ENCODE data around the gene CALN1. TPM values are rescaled to one million over a fixed set of nuclear protein-coding genes. Genes with fewer than 3 reads are reported as not detected.

The CALN1 gene
- total RNA-seq, 2 experiments from 2014 or later: 0.32 TPM; not detected in 1

- Mint-ChIP-seq H3K27ac (no peak overlapping the region), H3K36me3 (ENCODE audit: low read depth) (no peaks in the 10 kb centered on the region), H3K27me3 (ENCODE audit: low read depth) (no peaks in the 10 kb centered on the region), H3K4me3 (no peak overlapping the region), H3K4me1 (ENCODE audit: low read depth) (no peaks in the 10 kb centered on the region), H3K9me3 (peaks cover 14% of the 10 kb centered on the region)
- intact Hi-C loops (cut with micrococcal nuclease): no loop called here
- CTCF ChIA-PET: no interaction called here
- no peak for DNase-seq
Measured at GRCh38 chr7:72032934-72033333, 379.2 kb downstream of the CALN1 start.

- CTCF ChIA-PET: no interaction called here
- Mint-ChIP-seq H3K27me3 (ENCODE audit: low read depth) (no peaks in the 10 kb centered on the region), H3K36me3 (ENCODE audit: low read depth) (no peaks in the 10 kb centered on the region)
Measured at GRCh38 chr7:72030994-72031667, 381.0 kb downstream of the CALN1 start.

GRCh38 chr7:72028267-72028666 lies 383.9 kb downstream of the CALN1 start:
- Mint-ChIP-seq H3K9me3 (peaks cover 10% of the 10 kb centered on the region), H3K36me3 (ENCODE audit: low read depth) (no peaks in the 10 kb centered on the region), H3K27ac (no peak overlapping the region), H3K4me1 (ENCODE audit: low read depth) (no peaks in the 10 kb centered on the region), H3K27me3 (ENCODE audit: low read depth) (no peaks in the 10 kb centered on the region), H3K4me3 (no peak overlapping the region)
- CTCF ChIA-PET: no interaction called here
- intact Hi-C loops (cut with micrococcal nuclease): no loop called here
- no peak for DNase-seq

More at GRCh38 chr7:72030994-72031667, 381.0 kb downstream of the CALN1 start:
- H3K4me3 Mint-ChIP-seq: no peak overlapping the region
- intact Hi-C loops (cut with micrococcal nuclease): no loop called here
- H3K9me3 Mint-ChIP-seq: peaks cover 12% of the 10 kb centered on the region
- no peaks in the 10 kb centered on the region for H3K4me1 Mint-ChIP-seq (ENCODE audit: low read depth)
- H3K27ac Mint-ChIP-seq: no peak overlapping the region
- DNase-seq: no peak

GRCh38 chr7:72025381-72025960 lies 386.7 kb downstream of the CALN1 start:
- no peaks in the 10 kb centered on the region for H3K4me1 Mint-ChIP-seq (ENCODE audit: low read depth)
- H3K27ac Mint-ChIP-seq: no peak overlapping the region
- no peak for DNase-seq
- intact Hi-C loops (cut with micrococcal nuclease): no loop called here
- H3K36me3 Mint-ChIP-seq (ENCODE audit: low read depth): no peaks in the 10 kb centered on the region
- H3K27me3 Mint-ChIP-seq (ENCODE audit: low read depth): no peaks in the 10 kb centered on the region
- H3K4me3 Mint-ChIP-seq: no peak overlapping the region
- H3K9me3 Mint-ChIP-seq: peaks cover 8% of the 10 kb centered on the region
- CTCF ChIA-PET: no interaction called here

GRCh38 chr7:72023926-72024325 lies 388.2 kb downstream of the CALN1 start:
- H3K36me3 Mint-ChIP-seq (ENCODE audit: low read depth): no peaks in the 10 kb centered on the region
- H3K27me3 Mint-ChIP-seq (ENCODE audit: low read depth): no peaks in the 10 kb centered on the region
- peaks cover 11% of the 10 kb centered on the region for H3K9me3 Mint-ChIP-seq
- no peak overlapping the region for H3K27ac Mint-ChIP-seq
- no peak overlapping the region for H3K4me3 Mint-ChIP-seq
- intact Hi-C loops (cut with micrococcal nuclease): no loop called here
- CTCF ChIA-PET: interaction anchor here (0.6 kb wide), 1 partner anchor 81 kb away, joined by 3 read pairs; no protein-coding TSS in a partner anchor
- DNase-seq: no peak
- H3K4me1 Mint-ChIP-seq (ENCODE audit: low read depth): no peaks in the 10 kb centered on the region

- no peak overlapping the region for H3K4me3 Mint-ChIP-seq
- intact Hi-C loops (cut with micrococcal nuclease): no loop called here
- H3K36me3 Mint-ChIP-seq (ENCODE audit: low read depth): no peaks in the 10 kb centered on the region
Measured at GRCh38 chr7:72021716-72022115, 390.4 kb downstream of the CALN1 start.

GRCh38 chr7:72020311-72020710 lies 391.8 kb downstream of the CALN1 start:
- no peak overlapping the region for H3K4me3 Mint-ChIP-seq
- no peaks in the 10 kb centered on the region for H3K27me3 Mint-ChIP-seq (ENCODE audit: low read depth)
- H3K27ac Mint-ChIP-seq: no peak overlapping the region
- H3K9me3 Mint-ChIP-seq: peaks cover 8% of the 10 kb centered on the region
- CTCF ChIA-PET: no interaction called here
- intact Hi-C loops (cut with micrococcal nuclease): no loop called here
- no peak for DNase-seq
- H3K4me1 Mint-ChIP-seq (ENCODE audit: low read depth): no peaks in the 10 kb centered on the region
- H3K36me3 Mint-ChIP-seq (ENCODE audit: low read depth): no peaks in the 10 kb centered on the region

More at GRCh38 chr7:72021716-72022115, 390.4 kb downstream of the CALN1 start:
- DNase-seq: no peak
- CTCF ChIA-PET: no interaction called here
- Mint-ChIP-seq H3K9me3 (peaks cover 10% of the 10 kb centered on the region), H3K27ac (no peak overlapping the region), H3K4me1 (ENCODE audit: low read depth) (no peaks in the 10 kb centered on the region), H3K27me3 (ENCODE audit: low read depth) (no peaks in the 10 kb centered on the region)

- peaks cover 7% of the 10 kb centered on the region for H3K9me3 Mint-ChIP-seq
- H3K36me3 Mint-ChIP-seq (ENCODE audit: low read depth): no peaks in the 10 kb centered on the region
- H3K27me3 Mint-ChIP-seq (ENCODE audit: low read depth): no peaks in the 10 kb centered on the region
- no peak for DNase-seq
- no peaks in the 10 kb centered on the region for H3K4me1 Mint-ChIP-seq (ENCODE audit: low read depth)
- CTCF ChIA-PET: no interaction called here
- intact Hi-C loops (cut with micrococcal nuclease): no loop called here
- H3K4me3 Mint-ChIP-seq: no peak overlapping the region
- H3K27ac Mint-ChIP-seq: no peak overlapping the region
Measured at GRCh38 chr7:72019436-72019835, 392.7 kb downstream of the CALN1 start.

- H3K27me3 Mint-ChIP-seq (ENCODE audit: low read depth): no peaks in the 10 kb centered on the region
- H3K27ac Mint-ChIP-seq: no peak overlapping the region
- no peaks in the 10 kb centered on the region for H3K36me3 Mint-ChIP-seq (ENCODE audit: low read depth)
- CTCF ChIA-PET: no interaction called here
- no peak for DNase-seq
- H3K4me3 Mint-ChIP-seq: no peak overlapping the region
- H3K4me1 Mint-ChIP-seq (ENCODE audit: low read depth): no peaks in the 10 kb centered on the region
- intact Hi-C loops (cut with micrococcal nuclease): no loop called here
- peaks cover 4% of the 10 kb centered on the region for H3K9me3 Mint-ChIP-seq
Measured at GRCh38 chr7:72017756-72018155, 394.4 kb downstream of the CALN1 start.

GRCh38 chr7:72016574-72016973 lies 395.6 kb downstream of the CALN1 start:
- Mint-ChIP-seq H3K4me1 (ENCODE audit: low read depth) (no peaks in the 10 kb centered on the region), H3K9me3 (peaks cover 4% of the 10 kb centered on the region), H3K27me3 (ENCODE audit: low read depth) (no peaks in the 10 kb centered on the region), H3K36me3 (ENCODE audit: low read depth) (no peaks in the 10 kb centered on the region), H3K4me3 (no peak overlapping the region), H3K27ac (no peak overlapping the region)
- DNase-seq: no peak
- intact Hi-C loops (cut with micrococcal nuclease): no loop called here
- CTCF ChIA-PET: no interaction called here

- CTCF ChIA-PET: no interaction called here
- peaks cover 2% of the 10 kb centered on the region for H3K9me3 Mint-ChIP-seq
- intact Hi-C loops (cut with micrococcal nuclease): no loop called here
Measured at GRCh38 chr7:72015136-72015535, 397.0 kb downstream of the CALN1 start.

GRCh38 chr7:72007018-72007417 lies 405.1 kb downstream of the CALN1 start:
- no peak overlapping the region for H3K4me3 Mint-ChIP-seq
- DNase-seq: no peak
- intact Hi-C loops (cut with micrococcal nuclease): no loop called here
- no peaks in the 10 kb centered on the region for H3K27me3 Mint-ChIP-seq (ENCODE audit: low read depth)
- H3K9me3 Mint-ChIP-seq: peaks cover 4% of the 10 kb centered on the region
- H3K36me3 Mint-ChIP-seq (ENCODE audit: low read depth): no peaks in the 10 kb centered on the region
- no peaks in the 10 kb centered on the region for H3K4me1 Mint-ChIP-seq (ENCODE audit: low read depth)
- CTCF ChIA-PET: no interaction called here
- no peak overlapping the region for H3K27ac Mint-ChIP-seq

More at GRCh38 chr7:72015136-72015535, 397.0 kb downstream of the CALN1 start:
- H3K4me1 Mint-ChIP-seq (ENCODE audit: low read depth): no peaks in the 10 kb centered on the region
- H3K27me3 Mint-ChIP-seq (ENCODE audit: low read depth): no peaks in the 10 kb centered on the region
- H3K4me3 Mint-ChIP-seq: no peak overlapping the region
- no peak for DNase-seq
- H3K27ac Mint-ChIP-seq: no peak overlapping the region
- H3K36me3 Mint-ChIP-seq (ENCODE audit: low read depth): no peaks in the 10 kb centered on the region

GRCh38 chr7:72003236-72003635 lies 408.9 kb downstream of the CALN1 start:
- no peak overlapping the region for H3K27ac Mint-ChIP-seq
- H3K9me3 Mint-ChIP-seq: peaks cover 3% of the 10 kb centered on the region
- no peak overlapping the region for H3K4me3 Mint-ChIP-seq
- no peak for DNase-seq
- CTCF ChIA-PET: no interaction called here
- no peaks in the 10 kb centered on the region for H3K27me3 Mint-ChIP-seq (ENCODE audit: low read depth)
- H3K4me1 Mint-ChIP-seq (ENCODE audit: low read depth): no peaks in the 10 kb centered on the region
- no peaks in the 10 kb centered on the region for H3K36me3 Mint-ChIP-seq (ENCODE audit: low read depth)
- intact Hi-C loops (cut with micrococcal nuclease): no loop called here
